ENCODE data around the gene CD52. TPM values are rescaled to one million over a fixed set of nuclear protein-coding genes. Genes with fewer than 3 reads are reported as not detected.

CD52 gene
- total RNA-seq, 4 donors from 2014 or later: 7.8 TPM; not detected in 3

- no peak for TF ChIP-seq POLR2A (IDR thresholded peaks at IDR 0.05)
- TF ChIP-seq CTCF (IDR thresholded peaks at IDR 0.05): no peak
- no peak for DNase-seq
- no peaks in the 10 kb centered on the region for H3K4me1 ChIP-seq
- H3K36me3 ChIP-seq: no peaks in the 10 kb centered on the region
- intact Hi-C loops (cut with DNase I; ENCODE audit: low total_unique reads): no loop called here
- H3K9me3 ChIP-seq: no peaks in the 10 kb centered on the region
- H3K4me3 ChIP-seq: no peak overlapping the region
- H3K27me3 ChIP-seq: no peaks in the 10 kb centered on the region
- no peak overlapping the region for H3K27ac ChIP-seq
Measured at GRCh38 chr1:26318338-26319064, 743 bp downstream of the CD52 start.

- intact Hi-C loops (cut with DNase I; ENCODE audit: low total_unique reads): loop anchor here (5.0 kb wide), 1 partner anchor 39 kb away; the partner anchor contains the start of gene SH3BGRL3
- no peak overlapping the region for H3K4me3 ChIP-seq
- H3K27me3 ChIP-seq: no peaks in the 10 kb centered on the region
- TF ChIP-seq CTCF (IDR thresholded peaks at IDR 0.05): no peak
- no peak for TF ChIP-seq POLR2A (IDR thresholded peaks at IDR 0.05)
- no peaks in the 10 kb centered on the region for H3K9me3 ChIP-seq
- no peaks in the 10 kb centered on the region for H3K36me3 ChIP-seq
- no peak for DNase-seq
- no peaks in the 10 kb centered on the region for H3K4me1 ChIP-seq
- H3K27ac ChIP-seq: no peak overlapping the region
Measured at GRCh38 chr1:26320896-26321295, 3.1 kb downstream of the CD52 start.

- Histone ChIP-seq H3K4me1 (no peaks in the 10 kb centered on the region), H3K27me3 (no peaks in the 10 kb centered on the region), H3K4me3 (no peak overlapping the region), H3K36me3 (no peaks in the 10 kb centered on the region), H3K9me3 (no peaks in the 10 kb centered on the region), H3K27ac (no peak overlapping the region)
- peak; percentile 87 to 88 for DNase-seq
- TF ChIP-seq POLR2A (IDR thresholded peaks at IDR 0.05) (no peak), CTCF (IDR thresholded peaks at IDR 0.05) (peak; percentile 80 to 95 (median 86))
- intact Hi-C loops (cut with DNase I; ENCODE audit: low total_unique reads): loop anchor here (5.0 kb wide), 1 partner anchor 39 kb away; the partner anchor contains the start of gene SH3BGRL3
Measured at GRCh38 chr1:26321315-26322041, 3.7 kb downstream of the CD52 start.

GRCh38 chr1:26322042-26322331 is 4.2 kb downstream of the CD52 start:
- H3K27ac ChIP-seq: no peak overlapping the region
- DNase-seq: no peak

More at GRCh38 chr1:26322042-26322331, 4.2 kb downstream of the CD52 start:
- Histone ChIP-seq H3K9me3 (no peaks in the 10 kb centered on the region), H3K36me3 (no peaks in the 10 kb centered on the region), H3K4me1 (no peaks in the 10 kb centered on the region), H3K27me3 (no peaks in the 10 kb centered on the region), H3K4me3 (no peak overlapping the region)
- intact Hi-C loops (cut with DNase I; ENCODE audit: low total_unique reads): loop anchor here (5.0 kb wide), 1 partner anchor 40 kb away; the partner anchor contains the start of gene SH3BGRL3
- no peak for TF ChIP-seq CTCF (IDR thresholded peaks at IDR 0.05)
- no peak for TF ChIP-seq POLR2A (IDR thresholded peaks at IDR 0.05)

All from uterus (tissue), 4 donors.